GM21367 (cell line): ENCODE measurements around the gene DVL2.

Source experiments
- ATAC-seq: cut with Tn5 transposase; IDR thresholded peaks from one replicate; pipeline ENCODE4 v1.9.1; 2021; ENCODE audit not compliant: unreplicated experiment

DVL2 gene

DNA sequence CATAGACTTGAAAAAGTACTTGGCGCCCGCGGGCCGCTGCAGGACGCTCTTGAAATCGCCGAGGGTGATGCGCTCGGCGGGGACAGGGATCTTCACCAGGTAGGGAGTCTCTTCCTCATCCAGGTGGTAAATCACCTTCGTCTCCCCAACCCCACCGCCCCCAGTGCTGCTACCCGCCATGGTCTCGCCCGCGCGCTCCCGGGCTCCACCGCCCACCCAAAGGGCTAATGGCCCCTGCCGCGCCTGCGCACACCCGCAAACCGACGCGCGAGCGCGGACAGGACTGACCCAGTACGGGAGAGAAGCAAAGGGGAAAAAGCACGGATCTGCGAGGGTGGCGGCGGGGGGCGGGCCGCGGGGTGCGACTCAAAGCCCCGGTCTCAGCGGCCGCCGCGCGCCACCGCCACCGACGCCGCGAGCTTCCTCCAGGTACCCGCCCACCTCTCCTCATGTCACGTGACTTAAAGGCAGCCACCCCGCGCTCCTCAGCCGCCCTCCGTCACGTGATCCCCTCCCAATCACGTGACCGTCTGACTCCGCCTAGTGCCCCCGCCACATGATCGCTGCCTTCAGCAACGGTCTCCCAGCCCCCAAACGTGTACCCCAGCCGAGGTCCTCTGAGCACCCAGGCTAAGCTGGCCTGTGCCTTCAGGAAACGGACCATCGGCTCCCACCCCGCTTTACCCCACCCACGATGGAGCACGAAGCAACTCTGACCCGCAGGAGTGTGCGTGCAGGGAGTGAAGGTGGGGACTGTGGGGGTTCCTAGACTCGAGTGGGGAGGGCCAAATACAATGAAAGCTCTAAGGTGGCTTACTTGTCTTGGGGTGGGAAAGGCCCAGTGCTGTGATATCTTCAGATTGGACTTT is at the start of gene DVL2:
Gene DVL2, minus strand, starts transcription at position 435 of the 869 bp plus-strand sequence. Its CDS starts 255 bp downstream, at position 180.
- no peak for ATAC-seq

DNA sequence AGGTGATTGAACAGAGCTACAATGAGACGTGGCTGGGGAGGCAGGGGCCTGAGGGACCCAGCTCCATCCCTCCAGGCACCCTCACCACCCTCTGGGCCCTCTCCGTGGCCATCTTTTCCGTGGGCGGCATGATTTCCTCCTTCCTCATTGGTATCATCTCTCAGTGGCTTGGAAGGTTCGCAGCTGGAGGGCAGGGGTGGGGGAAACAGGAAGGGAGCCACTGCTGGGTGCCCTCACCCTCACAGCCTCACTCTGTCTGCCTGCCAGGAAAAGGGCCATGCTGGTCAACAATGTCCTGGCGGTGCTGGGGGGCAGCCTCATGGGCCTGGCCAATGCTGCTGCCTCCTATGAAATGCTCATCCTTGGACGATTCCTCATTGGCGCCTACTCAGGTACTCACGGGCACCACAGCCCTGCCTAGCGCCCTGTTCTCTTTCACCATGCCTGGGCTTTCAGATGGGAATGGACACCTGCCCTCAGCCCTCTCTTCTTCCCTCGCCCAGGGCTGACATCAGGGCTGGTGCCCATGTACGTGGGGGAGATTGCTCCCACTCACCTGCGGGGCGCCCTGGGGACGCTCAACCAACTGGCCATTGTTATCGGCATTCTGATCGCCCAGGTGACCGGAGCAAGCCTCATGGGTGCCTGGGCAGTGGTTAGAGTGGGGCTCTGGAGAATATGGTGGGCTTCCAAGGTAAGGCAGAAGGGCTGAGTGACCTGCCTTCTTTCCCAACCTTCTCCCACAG is 49.3 kb upstream of the DVL2 start:
- ATAC-seq = no peak

DNA sequence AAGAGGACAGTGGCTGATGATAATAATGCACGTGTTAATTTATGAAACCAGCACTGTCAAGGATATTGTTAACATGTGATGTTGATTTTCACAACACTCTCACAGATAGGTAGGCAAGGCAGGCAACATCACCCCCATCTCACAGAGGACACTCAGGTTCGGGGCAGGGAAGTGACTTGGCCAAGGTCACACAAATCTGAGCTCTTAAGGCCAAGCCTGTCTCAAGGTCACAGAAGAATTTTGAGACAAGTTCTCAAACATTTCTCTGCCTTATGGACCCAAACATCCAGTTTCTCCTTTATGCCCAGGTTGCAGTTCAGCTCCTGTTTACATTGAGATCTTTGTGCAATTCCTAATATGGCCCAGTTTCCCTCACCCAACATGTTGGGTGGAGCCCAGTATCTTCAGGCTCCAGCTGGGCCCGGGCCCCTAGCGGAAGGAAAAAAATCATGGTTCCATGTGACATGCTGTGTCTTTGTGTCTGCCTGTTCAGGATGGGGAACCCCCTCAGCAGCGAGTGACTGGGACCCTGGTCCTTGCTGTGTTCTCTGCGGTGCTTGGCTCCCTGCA is 48.5 kb upstream of the DVL2 start:
- ATAC-seq = no peak

DNA sequence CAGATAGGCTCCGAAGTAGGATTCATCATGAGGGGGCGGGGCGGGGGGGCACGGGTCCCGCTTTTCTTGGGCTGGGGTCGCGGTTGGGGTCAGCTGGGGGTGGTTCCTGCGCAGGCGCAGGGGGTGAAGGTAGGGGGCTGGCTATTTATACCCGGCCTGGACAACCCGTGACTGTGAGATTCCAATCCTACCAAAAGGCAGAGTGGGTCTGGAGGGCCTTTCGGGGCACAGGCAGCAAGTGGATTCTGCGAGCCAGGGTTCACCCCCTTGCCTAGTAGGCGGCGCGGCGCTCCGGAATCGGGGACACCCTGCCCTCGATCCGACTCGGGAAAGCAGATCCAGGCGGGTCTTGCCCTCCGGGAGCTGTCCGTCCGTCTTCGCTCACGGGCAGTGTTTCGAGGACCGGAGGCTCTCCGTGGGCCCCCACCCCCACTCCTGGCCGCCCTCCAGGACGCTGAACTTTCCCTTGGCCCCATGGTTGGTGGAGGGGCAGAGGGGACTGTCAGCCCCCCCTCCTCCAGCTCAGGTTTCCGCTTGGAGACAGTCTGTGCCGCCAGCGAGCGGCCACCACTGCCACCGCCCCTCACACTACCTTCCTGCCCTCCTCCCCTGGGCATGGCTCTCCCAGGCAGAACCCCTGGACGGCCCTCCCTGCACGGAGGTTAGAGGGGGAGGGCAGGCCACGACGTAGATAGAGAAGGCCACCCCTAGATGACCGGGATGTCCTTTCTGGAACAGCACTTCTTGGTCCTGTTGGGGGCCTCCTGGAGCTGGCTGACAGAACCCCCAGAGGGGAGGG is 47.8 kb upstream of the DVL2 start:
- no peak for ATAC-seq

DNA sequence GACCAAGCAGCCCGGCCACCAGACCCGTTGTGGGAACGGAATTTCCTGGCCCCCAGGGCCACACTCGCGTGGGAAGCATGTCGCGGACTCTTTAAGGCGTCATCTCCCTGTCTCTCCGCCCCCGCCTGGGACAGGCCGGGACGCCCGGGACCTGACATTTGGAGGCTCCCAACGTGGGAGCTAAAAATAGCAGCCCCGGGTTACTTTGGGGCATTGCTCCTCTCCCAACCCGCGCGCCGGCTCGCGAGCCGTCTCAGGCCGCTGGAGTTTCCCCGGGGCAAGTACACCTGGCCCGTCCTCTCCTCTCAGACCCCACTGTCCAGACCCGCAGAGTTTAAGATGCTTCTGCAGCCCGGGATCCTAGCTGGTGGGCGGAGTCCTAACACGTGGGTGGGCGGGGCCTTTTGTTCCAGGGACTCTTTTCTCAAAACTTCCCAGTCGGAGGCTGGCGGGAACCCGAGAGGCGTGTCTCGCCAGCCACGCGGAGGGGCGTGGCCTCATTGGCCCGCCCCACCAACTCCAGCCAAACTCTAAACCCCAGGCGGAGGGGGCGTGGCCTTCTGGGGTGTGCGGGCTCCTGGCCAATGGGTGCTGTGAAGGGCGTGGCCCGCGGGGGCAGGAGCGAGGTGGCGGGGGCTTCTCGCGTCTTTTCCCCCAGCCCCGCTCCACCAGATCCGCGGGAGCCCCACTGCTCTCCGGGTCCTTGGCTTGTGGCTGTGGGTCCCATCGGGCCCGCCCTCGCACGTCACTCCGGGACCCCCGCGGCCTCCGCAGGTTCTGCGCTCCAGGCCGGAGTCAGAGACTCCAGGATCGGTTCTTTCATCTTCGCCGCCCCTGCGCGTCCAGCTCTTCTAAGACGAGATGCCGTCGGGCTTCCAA is 47.0 kb upstream of the DVL2 start, which contains the start of gene SLC2A4:
Gene SLC2A4, plus strand, starts transcription at position 645 of the 879 bp plus-strand sequence. Its CDS starts 217 bp downstream, at position 862.
- no peak for ATAC-seq

DNA sequence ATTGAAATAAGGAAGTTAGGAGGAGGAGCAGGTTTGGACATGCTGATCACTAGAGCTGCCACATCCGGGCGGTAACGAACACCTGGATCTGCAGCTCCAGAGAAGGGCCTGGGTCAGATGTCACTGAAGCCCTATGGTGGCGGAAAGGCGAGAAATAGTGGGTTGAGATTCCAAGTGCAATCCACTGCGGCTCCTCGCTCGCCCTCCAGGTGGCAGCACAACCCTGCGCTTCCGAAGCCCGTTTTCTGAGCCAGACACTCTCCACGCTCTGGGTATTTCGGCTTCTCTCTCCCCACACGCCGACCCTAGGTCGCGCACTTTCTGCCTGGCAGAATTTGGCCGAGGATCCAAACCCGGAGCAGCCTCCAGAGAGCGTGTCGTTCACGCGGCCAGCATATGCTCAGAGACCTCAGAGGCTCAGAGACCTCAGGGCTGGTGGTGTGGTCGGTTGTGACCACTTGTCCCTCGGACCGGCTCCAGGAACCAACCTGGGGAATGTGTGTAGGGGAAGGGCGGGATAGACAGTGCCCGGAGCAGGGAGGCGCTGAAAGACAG is 46.3 kb upstream of the DVL2 start:
- ATAC-seq = peak; percentile 48

DNA sequence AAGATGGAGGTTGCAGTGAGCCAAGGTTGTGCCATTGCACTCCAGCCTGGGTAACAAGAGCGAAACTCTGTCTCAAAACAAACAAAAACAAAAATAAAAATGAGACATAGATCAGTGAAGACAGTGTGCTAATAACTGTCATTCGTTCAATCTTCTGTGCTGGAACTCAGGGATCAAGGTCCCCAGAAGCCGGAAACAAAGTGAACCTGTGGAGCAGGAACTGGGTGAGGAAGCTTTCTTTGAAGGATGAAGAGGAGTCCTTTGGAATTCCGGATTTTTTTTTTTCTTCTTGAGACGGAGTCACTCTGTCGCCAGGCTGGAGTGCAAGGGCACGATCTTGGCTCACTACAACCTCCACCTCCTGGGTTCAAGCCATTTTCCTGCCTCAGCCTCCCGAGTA is 45.1 kb upstream of the DVL2 start:
- no peak for ATAC-seq

DNA sequence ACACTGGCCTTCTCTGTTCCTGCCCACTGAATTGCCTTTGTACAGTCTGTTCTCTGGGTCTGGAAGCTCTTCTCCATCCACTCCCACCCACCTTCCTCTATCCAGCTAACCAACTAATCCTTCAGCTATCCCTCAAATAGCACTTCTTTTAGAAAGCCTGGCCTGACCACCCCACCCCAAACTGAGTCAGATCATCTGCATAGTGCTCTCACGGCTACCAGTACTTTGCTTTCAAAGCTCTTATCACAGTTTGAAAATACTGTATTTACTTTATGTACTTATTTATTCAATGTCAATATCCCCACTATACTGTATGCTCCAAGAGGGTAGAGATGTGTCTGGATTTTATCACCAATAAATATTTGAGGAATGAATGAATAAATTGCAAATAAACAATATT is 32.5 kb upstream of the DVL2 start:
- no peak for ATAC-seq

DNA sequence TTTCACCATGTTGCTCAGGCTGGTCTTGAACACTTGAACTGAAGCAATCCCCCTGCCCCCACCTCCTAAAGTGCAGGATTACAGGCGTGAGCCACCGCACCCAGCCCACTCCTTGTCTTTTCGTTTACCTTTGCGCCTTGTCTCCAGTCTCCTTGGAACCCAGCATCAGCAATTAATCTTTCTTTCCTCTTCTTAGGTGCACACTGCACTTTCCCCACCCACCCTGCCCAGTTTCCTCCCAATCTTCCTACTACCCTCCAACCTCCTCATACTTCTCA is 29.4 kb upstream of the DVL2 start:
- no peak for ATAC-seq

DNA sequence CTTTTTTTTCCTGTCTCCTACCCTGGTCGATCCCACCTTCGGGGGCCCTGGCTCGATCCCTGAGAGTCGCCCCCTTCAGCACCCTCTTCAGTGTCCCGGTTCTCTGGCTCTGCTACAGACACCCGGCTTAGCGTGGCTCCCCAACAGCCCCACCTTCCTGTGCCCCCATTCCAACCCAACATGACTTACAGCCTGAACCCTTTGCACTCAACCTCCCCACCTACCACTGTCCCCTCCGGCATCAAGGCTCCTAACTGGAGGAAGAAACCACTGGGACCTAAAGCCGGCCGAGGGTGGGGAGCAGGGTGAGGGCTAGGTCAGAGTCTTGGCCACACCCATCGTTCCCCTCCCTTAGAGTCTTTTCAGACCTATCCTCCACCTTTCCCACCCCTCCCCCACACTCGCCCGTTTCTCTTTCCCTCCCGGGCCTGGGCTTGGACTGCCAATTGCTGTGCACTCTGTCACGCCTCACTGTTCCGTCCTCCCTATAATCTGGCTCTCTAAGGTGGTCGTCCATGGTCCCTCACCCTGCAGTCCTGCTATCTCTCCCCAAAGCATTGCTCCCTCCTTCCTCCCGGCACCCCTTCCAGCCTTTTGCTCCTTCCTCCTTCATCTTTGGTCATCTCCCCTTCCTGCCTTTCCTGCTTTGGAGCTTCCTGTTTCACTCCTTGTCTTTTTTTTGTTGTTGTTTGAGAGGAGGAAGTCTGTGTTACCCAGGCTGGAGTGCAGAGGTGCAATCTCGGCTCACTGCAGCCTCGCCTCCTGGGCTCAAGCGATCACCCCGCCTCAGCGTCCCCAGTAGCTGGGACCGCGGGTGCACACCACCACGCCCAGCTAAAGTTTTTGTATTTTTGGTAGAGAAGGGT is 28.9 kb upstream of the DVL2 start:
- no peak for ATAC-seq

DNA sequence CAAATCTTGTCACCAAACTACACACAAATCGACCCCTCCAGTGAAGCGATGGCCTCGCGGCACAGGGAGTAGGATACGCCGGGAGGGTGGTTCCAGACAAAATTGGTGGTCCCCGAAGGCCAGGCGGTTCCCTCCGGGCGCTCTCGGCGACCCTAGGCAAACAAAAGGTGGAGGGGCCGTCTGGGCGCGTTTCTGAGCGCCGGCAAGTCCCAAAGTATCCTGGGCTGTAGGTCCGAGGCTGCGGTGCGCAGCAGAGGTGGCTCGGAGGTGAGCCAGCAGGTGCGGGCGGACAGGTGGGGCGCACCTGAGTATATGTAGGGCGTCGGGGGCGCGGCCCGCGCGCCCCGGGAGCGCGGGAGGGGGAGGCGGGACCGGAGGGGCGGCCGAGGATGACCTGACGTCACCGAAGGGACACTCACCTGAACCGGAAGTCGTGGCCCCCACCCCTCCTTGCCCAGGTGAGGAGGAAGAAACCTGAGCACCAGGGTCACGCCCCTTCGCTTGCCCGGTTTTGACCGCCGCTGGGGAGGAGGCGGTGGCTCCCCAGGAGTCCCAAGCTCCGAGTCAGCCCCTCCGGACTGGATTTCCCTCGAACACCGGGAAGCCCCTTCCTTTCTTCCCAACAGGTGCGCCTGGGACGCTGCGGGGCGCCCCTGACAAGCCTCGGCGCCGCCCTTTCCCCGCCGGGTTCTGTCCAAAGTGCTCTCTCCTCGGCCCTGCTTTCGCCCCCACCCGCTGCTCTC is 28.0 kb upstream of the DVL2 start, which contains the start of gene CLDN7:
Gene CLDN7, minus strand, starts transcription at position 287 of the 743 bp plus-strand sequence. CDS start 435 bp downstream, outside the sequence.
- no peak for ATAC-seq

DNA sequence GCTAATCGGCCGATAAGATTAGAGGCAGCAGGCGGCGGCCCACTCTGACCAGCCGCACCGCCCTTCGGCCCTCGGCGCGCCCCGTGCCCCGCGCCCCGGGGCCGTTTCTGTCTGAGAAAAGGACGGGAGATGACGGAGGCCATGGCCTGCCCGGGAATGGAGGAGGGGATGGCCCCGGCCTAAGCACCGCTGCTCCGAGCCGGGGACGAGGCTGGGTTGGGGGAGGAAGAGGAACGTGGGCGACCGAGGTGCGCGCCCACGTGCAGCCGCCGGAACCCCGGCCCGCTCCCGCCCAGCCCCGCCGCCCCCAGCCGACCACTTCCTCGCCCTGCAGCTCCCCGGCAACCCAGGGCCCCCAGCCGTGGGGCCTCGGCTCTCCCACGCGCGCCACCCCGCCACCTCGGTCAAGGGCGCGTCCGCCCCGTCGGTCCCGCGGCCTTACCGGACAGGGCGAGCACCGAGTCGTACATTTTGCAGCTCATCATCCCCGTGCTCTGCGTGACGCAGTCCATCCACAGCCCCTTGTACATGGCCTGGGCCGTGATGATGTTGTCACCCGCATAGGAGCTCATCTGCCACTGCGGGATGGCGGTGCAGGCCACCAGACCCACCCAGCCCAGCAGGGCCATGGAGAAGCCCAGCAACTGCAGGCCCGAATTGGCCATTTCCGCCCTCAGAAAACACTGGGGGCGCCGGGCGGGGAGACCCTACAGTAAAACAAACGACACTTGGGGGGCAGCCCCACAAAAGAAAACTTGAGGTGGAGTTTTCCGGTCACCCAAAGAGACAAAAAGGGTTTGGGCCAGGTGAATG is 27.3 kb upstream of the DVL2 start:
- ATAC-seq = no peak

DNA sequence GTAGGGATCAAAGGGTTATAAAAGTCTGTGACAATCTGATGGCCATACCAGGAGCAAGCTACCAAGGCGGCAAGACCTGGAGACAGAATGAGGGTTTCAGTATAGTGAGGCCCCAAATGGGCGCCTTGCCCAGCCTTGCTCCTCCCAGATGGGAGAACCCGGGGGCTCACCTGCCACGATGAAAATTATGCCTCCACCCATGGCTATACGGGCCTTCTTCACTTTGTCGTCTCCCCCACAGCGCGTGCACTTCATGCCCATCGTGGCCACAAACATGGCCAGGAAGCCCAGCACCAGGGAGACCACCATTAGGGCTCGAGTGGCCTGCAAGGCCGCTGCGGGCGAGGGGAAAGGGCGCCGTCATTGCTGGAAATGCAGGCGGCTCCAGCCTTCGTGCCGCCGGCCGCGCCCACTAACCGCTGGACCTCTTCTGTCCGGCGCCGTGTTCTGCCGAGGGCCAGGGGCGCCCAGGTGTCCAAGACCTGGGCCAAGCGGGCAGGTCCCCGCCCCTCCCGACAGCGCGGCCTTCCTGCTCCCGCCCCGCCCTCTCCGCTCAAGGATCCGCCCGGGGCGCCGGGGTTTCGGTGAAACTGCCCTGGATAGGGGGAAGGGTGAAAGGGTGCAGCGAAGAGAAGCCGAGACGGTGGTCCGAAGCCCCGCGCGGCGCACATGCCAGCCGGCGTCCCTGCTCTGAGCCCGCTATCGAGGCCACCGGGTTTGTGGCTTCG is 26.5 kb upstream of the DVL2 start:
- ATAC-seq = no peak

DNA sequence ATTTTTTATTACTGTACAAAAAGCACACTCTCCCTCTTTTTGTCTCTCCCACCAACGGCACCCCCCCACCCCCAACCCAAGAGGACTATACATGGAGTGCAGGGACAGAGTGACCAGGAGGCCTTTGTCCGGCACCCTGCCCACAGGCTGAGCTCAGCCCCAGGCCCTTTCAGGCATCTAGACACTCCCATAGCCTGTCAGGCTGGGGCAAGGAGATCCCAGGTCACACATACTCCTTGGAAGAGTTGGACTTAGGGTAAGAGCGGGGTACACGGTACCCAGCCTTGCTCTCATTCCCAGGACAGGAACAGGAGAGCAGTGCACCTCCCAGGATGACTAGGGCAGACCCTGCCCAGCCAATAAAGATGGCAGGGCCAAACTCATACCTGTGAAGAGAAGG is 25.8 kb upstream of the DVL2 start:
- no peak for ATAC-seq

DNA sequence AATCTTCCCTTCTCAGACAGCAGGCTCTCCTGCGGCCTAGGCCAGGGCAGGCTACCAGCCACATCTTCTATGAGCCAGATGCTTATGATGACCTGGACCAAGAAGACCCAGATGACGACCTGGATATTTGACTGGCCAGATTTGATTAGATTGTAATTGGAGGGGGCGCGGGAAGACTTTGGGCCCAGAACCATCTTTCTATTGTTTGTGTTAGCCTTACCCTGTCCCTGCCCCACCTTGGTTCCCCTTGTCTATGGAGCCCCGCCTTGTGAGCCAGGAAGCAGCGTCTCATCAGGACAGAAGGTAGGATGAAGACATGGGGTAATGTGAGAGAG is 25.2 kb upstream of the DVL2 start:
- ATAC-seq = no peak

DNA sequence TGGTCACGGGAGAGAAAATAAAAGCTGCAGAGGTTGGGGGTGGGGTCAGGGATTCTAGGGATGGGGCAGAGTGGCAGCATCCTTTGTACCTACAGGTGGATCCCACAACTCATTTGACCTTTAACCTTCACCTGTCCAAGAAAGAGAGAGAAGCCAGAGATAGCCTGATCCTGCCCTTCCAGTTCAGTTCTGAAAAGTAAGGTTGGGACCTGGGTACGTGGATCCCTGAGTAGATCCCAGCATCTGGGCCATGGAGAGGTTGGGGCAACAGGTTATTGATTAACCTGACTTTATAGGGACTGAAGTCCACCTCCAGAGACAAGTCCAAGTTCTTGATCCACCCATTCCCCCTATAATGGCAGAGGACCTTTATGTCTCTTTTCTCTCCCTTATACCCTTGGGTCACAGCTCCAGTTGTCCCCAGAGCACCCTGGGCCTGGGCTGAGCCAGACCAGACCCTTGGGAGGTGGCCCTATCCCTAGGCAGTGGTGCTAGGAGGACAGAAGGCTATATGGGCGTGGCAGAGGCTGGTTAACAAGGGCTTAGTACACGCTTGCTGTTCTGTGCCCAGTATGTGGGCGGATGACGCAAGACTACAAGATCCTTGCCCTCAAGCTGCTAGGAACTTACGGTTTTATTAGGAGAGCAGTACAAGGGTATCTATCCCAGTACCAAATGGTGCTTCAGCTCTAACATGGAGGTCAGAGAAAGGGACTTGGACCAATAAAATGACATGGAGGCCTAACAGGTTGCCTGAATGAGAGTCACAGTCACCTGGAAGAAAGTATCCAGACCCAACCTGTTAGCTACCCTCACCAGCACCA is 24.6 kb upstream of the DVL2 start:
- ATAC-seq = no peak
